ENCODE results near the gene CAMTA1.
"Not testable (repeated sequence)": the region's sequence is repeated elsewhere in the genome, so short reads cannot be mapped to it uniquely, and the experiment has no call there.

Gene CAMTA1

DNA sequence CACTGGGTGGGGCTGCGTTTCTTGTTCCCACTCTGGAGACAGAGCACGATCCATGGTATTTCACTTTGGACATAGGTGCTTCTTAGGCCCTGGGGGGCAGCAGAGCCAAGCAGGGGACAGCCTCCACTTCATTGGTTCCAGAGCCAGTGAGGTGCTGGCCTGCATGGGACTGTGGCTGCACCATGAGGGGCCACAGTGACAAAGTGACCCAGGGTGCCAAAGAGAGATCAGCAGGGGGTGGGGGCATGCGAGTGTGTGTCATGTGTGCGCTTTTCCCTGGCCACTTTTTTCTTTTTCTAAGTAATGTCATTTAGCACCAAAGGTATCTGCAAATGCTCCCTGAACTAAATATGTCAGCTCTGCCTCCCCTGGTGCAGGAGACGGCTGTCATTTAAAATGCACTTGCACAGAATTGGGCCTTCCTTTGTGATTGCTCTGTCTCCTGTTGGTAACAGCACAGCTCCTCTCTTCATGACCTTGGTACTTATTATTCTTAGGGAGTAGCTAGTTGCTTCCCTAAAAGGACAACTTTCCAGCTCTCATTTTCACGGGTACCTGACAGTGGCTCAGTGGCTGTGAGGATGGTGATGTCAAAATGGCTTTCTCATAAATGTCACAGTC, 910.4 kb downstream of the CAMTA1 start:
- no peak for DNase-seq

DNA sequence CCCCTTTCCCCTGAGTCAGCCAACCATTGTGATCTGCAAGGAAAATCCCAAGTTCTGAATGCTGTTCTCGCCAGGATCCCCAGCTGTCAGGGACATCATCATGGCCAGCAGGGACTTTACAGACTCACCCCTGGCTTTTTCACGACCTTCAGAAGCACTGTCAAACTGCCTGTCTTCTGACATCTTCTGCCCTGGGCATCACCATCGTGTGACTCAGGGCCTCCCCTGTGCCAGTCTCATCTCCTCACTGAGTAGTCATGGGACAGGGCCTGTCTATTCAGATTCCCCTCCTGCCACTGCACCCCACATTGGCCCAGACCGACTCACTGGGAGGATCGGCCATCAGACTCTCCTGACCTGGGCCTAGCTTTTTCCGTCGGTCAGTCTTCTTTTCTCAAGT, 913.4 kb downstream of the CAMTA1 start:
- DNase-seq, result no peak

DNA sequence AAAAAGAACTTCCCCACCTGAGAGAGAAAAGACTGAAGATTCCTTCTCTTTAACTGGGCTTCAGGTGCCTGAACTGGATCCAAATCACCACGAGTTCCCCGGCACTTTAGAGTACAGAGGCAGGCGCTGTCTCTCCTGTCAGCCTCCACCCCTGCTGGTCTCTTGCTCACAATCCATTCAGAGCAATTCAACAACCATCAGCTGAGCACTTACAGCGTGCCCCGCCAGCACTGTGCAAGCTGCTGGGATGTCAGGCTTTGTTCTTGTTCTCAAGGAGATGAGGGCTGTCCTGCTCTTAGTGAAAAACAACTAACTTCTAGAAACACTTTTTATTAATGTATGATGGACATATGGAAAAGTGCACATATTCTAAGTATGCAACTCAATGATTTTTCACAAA, 917.1 kb downstream of the CAMTA1 start:
- no peak for DNase-seq

DNA sequence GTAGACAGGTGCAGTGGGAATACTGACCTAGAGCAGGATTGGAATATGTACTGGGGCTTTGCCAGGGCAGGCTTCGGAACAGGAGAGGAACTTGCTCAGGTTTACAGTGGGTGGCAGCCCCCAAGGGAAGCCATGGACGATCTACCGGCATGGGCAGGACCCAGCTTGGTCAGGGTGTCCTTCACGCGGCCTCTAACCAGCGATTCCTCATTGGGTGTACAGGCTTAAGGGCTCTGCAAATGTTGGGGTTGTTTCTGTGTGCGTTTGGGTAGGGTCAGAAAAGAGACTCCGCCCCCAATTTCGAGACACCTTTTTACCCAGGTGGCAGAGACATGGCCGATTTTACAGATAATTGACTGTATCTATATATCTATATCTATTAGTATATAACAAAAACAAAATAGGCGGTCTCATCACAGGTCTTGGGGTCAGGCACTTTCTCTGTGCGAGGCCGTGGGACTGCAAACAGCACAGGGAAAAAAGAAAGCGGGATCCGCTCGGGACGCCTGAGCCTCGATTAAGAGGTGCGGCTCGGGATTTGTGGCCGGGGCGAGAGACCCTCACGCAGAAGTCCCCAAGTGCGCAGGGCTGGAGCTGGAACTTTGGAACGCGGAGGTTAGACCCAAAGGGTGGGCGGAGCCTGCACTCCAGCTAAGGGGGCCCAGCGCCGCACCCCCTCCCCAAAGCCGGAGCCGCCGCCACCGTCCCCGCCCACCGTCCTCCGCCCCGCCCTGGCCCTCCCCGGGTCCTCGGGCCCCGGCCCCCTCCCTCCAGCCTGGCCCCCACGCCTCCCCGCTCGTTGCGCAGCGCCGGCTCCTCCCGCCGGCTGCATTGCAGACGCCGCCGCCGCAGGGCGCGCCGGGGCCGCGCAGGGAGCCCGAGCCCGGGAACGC, 918.3 kb downstream of the CAMTA1 start:
- no peak for DNase-seq

DNA sequence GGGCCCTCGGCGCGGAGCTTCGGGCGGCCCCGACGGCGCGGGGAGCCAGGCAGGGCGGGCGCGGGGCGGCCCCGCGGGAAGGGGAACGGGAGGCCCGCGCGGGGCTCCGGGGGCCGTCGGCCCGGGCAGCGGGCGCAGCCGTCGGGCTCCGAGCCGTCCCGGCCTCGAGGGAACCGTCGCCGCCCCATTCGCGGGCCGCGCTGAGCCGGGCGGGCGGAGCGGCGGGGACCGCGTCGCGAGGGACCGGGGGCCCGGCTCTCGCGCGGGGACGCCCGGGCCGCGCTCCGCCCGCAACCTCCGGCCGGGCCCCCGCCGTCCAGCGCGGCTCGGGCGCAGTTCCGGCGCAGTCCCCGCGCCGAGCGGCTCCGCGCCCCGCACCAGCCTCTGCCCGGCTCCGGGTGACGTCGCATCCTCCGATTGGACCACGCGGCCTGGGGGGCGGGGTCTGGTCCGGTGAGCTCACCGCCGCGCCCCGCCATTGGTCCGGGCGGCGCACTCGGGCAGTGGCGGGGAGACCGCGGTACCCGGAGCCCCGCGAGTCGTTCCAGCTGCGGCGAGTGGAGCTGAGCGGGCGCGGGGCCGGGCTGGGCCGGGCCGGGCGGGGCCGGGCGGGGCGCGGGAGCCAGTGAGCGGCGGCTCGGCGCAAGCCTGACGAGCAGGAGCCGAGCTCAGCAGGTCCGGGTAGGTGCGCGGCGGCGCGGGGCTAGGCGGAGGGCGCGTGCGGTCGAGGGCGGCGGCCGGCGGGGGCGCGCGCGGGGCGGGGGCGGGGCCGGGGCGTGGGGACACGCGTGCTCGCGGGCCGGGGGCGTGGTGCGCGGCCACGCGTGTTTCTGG, 919.2 kb downstream of the CAMTA1 start:
- peak; percentile 49 for DNase-seq

DNA sequence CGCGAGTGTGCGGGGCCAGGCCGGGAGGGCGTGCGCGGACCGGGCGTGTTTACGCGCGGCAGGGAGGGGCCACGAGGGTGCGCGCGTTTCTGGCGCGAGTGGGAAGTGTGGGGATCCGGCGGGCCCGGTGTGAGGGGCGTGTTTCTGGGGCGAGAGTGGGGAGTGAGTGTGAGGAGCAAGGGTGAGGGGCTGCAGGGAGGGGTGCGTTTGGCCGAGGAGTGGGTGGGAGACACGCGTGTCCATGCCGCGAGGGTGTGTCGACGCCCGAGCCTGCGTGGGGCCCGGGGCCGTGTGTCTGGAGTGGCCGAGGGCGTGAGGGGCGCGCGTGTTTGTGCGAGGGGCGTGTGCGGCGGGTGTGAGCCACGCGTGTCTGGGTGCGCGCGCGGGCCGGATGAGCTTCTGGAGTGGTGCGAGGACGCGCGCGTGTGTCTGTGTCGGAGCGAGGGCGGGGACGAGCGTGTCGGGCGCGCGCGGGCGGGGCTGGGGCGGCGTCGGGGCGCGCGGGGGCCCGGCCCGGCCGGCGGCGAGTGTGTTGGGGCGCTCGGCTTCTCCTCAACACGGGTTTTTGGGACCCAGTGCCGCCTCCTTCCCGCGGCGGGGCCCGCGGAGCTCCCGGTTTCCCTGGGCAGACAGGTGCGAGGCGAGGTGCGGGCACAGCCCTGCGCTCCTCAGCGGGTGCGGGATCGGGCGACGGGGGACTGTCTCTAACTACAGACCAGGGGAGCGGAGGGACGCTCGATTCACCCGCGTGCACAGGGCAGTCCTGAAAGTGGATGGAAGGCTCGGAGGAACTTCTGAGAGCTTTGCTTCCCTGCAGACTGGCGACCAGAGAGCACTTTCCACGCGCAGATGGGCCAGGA, 920.0 kb downstream of the CAMTA1 start:
- DNase-seq, result no peak

DNA sequence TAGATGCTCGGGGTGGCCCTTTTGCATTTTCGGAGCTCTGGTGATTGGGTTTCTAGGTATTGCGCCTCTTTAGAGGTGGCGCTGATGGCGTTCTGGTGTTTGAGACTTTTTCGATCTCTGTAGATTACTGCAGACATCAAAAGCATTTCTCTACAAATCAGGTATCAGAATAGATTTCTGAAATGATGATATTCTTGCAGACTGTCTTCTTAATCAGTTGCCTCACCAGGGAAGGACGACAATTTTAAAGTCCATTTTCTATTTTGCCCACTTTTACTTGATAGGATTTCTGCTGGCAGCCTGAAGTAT, 920.6 kb downstream of the CAMTA1 start:
- no peak for DNase-seq

DNA sequence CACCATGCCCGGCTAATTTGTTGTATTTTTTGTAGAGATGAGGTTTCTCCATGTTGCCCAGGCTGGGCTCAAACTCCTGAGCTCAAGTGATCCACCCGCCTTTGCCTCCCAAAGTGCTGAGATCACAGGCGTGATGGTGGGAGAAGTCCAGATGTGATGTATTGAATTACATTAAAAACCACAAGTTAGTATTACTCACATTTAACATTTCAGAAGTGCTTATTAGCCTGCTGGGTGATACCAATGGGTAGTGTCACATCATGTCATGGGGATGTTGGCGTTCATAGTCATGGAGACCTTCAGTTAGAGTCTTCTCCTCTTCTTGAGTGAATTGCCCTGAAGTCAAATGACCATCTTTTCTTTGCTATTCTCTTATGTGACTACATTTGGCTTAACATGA, 922.3 kb downstream of the CAMTA1 start:
- DNase-seq, result no peak

DNA sequence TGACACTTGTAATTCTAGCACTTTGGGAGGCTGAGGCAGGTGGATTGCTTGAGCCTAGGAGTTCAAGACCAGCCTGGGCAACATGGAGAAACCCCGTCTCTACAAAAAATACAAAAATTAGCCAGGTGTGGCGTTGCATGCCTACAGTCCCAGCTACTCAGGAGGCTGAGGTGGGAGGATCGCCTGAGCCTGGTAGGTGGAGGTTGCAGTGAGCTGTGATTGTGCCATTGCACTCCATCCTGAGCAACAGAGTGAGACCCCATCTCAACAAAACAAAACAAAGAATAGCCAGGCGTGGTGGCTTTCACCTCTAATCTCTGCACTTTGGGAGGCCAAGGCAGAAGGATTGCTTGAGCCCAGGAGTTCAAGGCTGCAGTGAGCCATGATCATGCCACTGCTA, 922.8 kb downstream of the CAMTA1 start:
- DNase-seq, result not testable (repeated sequence)

DNA sequence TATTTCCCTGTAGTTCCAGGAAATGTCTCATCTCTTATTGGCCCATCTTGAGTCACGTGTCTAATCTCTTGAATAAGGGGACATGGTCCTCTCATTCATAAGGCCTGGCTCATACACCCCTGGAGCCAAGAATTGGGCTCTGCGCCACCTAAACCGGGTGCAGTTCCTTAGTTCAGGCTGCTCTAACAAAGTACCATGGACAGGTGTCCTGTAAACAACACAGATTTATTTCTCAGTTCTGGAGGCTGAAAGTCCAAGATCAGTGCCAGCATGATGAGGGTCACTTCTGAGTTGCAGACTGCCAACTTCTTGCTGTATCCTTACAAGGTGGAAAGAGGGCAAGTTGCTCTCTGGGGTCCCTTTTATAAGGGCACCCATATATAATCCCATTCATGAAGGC, 925.6 kb downstream of the CAMTA1 start:
- DNase-seq, result no peak

DNA sequence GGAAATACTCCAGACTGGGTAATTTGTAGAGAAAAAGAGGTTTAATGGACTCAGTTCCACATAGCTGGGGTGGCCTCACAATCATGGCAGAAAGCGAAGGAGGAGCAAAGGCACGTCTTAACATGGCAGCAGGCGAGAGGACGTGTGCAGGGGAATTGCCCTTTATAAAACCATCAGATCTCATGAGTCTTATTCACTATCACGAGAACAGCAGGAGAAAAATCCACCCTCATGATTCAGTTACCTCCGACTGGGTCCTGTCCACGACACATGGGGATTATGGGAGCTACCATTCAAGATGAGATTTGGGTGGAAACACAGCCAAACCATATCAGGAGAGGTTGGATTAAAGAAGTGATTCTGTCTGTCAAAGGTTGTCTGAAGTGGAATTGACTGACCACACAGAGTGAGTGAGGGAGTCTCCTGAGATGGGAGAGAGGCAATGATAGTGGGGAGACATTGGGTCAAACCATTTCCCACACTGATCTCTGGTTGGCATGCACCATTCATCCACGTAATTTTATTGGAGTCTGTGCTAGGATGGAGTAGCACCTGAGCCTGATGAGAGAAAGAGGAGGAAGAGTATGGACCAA, 927.6 kb downstream of the CAMTA1 start:
- DNase-seq, result no peak

DNA sequence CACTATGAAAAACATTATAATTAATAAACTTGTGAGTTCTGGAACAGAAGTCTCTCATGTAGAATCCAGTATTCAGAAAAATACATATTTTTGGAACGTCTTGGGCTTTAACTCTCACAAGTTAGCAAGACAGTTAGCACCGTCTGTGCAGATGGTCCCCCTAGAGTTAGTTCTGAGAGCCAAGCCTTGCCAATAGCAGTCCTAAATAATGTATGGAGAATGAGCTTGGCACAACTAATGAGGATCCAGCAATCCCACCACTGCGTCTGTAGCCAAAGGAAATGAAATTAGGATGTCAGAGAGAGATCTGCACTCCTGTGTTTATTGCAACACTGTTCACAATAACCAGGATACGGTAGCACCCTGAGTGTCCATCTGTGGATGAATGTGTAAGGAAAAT, 931.3 kb downstream of the CAMTA1 start:
- DNase-seq, result no peak

DNA sequence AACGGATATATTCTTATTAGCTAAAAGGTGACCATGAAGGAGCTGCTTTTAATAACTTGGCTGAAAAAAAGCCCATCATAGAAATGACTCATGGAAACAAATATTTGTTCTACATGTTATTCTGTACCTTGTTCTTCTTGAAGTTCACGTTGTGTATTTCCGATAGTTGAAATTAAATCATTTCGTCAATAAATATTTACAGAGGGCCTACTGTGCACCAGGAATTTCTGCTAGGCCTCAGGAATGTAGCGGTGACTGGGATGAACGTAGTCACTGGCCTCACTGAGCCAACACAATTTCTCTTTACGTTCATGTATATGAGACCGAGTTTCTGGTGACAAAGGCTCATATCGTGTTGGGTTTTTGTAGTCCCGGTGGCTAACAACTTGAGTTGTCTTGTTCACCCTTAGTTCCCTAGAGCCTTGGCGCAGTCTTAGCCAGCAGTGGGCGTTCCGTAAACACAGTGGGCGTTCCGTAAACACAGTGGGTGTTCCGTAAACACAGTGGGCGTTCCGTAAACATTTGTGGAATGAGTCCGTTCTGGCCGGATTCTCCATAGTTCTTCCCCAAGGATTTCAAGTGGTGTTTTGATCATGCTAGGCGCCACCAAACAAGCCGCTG, 932.6 kb downstream of the CAMTA1 start:
- DNase-seq, result no peak

DNA sequence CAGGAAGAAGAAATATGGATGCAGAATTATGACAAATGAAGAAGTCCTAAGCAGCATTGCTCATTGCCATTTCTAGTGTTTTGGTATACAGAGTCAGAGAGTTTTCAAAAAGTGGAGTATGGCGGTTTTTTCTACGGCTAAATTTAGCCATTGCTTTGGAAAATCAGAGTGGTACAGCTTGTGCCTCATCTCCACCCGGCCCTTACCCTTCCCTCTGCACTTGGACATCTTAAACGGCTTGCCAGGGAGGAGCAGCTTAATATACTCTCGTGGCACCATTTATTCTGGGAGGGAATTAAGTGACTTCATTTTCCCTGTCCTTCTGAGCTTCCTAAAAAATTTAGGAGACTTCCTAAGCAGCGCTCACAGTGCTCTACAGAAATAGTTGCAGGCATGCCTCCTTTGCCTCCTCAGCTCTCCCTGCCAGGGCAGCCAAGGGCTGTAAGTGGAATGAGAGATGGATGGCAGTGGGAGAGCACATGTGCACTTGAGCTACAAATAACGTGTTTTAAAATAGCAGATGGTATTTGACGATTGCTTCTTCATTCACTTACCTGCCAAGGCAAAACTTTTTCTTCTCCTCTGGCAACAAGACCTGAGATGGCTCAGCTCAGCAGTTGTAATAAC, 934.3 kb downstream of the CAMTA1 start:
- DNase-seq, result no peak

DNA sequence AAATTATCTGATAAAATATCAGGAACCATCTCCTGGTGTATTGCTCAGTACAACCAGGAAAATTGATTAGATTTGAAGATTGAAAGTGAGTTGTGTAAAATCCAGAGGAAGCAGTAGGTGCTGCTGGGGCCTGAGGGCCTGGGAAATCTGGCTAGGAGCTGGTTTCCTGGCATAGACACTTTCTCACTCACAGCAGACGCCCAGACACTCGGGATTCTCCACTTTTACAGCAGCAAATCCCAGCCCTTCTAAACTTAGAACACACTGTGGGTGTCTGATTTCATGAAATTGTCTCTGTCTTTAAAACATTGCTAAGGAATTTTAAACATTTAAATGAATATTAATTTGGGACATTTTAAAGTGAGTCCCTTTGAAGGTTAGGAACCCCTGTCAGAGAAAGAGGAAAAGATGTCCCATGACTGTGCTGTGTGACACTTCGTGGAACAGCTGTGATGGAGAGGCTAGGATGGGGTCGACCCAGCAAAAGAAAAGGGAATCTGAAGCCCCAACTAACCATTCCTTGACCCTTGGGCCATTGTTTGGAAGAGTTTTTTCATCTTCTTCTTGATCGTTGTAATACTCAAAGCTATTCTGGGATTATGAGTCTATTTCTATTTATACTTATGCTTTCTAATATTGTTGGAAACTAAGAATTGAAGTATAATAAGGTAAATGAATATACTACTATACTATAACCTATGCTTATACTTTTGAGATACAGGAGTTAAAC, 936.9 kb downstream of the CAMTA1 start:
- DNase-seq, result no peak

DNA sequence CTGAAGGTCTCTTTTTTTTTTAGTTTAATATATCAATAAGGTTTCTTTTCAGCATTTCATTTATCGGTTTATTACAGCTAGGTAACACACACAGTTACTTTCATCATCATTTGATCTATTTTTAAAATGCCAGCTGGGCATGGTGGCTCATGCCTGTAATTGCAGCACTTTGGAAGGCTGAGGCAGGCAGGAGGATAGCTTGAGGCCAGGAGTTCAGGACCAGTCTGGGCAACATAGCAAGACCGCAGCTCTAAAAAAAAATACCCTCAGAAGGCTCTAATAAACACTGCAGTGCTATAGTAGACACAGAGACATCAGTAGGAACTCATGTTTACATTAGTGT, 937.4 kb downstream of the CAMTA1 start:
- no peak for DNase-seq

DNA sequence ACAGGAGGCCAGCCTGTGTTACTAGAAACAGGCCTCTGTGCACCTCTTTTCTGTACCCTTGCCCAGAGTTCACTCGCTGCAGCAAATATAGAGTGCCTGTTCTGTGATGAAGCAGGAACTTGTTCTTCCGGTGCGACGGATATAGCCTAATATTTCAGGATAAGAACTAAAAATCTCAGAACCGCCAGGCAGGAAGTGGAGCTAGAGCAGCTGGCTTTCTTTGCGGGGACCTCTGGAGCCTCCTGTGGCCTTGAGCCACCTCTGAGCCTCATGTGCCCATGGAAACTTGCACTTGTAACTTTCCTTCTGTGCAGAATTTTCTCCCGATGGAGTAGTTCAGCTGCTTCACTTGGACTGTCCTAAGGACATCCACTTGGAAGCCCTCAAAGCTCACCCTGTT, 941.4 kb downstream of the CAMTA1 start:
- no peak for DNase-seq

DNA sequence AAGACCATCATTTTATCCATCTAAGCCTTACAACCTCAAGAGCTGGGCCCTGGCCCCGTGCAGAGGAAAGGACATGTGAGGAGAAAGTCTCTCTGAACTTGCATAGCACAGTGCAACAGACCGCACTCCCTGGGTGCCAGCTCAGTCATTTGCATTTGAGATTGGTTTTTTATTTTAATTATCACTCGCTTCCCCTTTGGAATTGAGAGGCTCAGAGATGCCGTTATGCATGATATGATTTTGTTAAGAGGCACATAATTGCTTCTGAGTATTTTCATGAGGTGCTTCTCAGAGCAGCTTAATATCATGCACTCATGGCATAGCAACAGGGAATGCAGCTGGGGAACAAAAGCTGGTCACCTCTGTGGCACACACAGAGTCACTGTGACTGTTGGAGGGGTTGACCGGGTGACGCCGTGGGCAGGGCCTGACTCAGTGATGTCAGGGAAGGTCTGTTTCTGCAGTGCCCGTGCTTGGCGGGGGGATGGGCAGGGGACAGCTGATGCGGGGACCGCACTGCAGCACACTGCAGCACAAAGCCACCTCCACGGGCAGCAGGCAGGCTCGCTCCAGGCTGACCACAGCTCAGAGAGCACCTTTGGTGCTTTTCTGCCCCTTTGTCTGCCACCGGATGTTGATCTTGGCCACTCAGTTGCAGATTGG, 942.7 kb downstream of the CAMTA1 start:
- no peak for DNase-seq

DNA sequence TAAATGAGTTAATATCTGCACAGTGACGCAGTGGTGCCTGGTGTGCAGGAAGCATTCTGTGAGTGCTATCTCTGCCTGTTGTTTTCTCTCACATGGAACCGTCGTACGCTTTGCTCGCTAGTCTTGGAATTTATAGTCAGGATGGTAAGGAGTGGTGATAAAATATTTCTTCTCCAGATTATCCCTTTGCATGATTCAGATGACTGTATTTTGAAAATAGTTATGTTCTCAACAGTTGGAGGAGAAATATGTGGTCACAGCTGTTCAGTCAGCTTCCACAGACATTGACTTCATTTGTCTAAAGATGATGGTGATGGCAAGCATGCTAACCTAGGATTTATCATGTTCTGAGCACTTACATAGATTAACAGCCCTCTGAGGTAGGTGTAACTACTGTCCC, 944.5 kb downstream of the CAMTA1 start:
- DNase-seq, result no peak

DNA sequence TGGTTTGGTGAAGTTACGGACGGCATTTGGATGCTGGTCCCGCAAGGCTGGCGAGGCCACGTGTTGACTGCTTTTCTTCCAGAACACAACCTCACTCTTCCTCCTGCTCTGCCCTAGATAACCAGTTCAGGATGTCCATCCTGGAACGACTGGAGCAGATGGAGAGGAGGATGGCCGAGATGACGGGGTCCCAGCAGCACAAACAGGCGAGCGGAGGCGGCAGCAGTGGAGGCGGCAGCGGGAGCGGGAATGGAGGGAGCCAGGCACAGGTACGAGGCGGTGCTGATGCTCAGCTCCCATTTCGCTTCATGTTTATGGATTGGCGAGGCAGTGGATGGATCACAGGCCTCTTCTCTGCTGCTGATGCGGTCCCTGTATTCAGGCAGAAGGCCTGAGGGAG, 947.1 kb downstream of the CAMTA1 start:
- no peak for DNase-seq
